HEK293T (cell line): ENCODE measurements around the gene ATG4D.

Experiments used
- ARNT ChIP-seq: fragments of 450-650 bp; IDR thresholded peaks from 2 replicates; pipeline ENCODE4 v1.6.1; 2017; ENCODE audit warnings: mild to moderate bottlenecking
- ELF4 ChIP-seq: fragments of 450-650 bp; IDR thresholded peaks from 2 replicates; pipeline ENCODE4 v1.6.1; 2017; ENCODE audit warnings: antibody characterized with exemption
- FOXK2 ChIP-seq: fragments of 450-650 bp; IDR thresholded peaks from 2 replicates; pipeline ENCODE4 v1.6.1; 2016; ENCODE audit warnings: mild to moderate bottlenecking
- FOXM1 ChIP-seq: fragments of 450-650 bp; IDR thresholded peaks from 2 replicates; pipeline ENCODE4 v1.6.1; 2017; ENCODE audit warnings: mild to moderate bottlenecking, borderline replicate concordance
- HDGF ChIP-seq: fragments of 450-650 bp; IDR thresholded peaks from 2 replicates; pipeline ENCODE4 v1.6.1; 2017; ENCODE audit warnings: antibody characterized with exemption, borderline replicate concordance
- SP1 ChIP-seq: fragments of 450-650 bp; IDR thresholded peaks from 2 replicates; pipeline ENCODE4 v1.6.1; 2017
- TARDBP ChIP-seq: fragments of 450-650 bp; IDR thresholded peaks from 2 replicates; pipeline ENCODE4 v1.6.1; 2016

GRCh38 chr19:10582091-10582490 is 38.4 kb downstream of the ATG4D start:
- no peak for TF ChIP-seq FOXK2
- no peak for TF ChIP-seq ELF4
- no peak for TF ChIP-seq ARNT
- no peak for TF ChIP-seq TARDBP
- TF ChIP-seq FOXM1: no peak
- TF ChIP-seq SP1: no peak
- TF ChIP-seq HDGF: no peak
